Measurements from ENCODE around the gene ERC1. TPM values are rescaled to one million over a fixed set of nuclear protein-coding genes. Genes with fewer than 3 reads are reported as not detected.

Gene ERC1
- total and polyA plus RNA-seq, 2 of the 4 experiments (the other 2 are of a cell fraction), result 11.6 to 25.6 TPM

GRCh38 chr12:1311145-1311544, 320.1 kb downstream of the ERC1 start:
- Histone ChIP-seq H4K20me1 (ENCODE audit: insufficient read depth, low read length) (no peaks in the 10 kb centered on the region), H3K56ac (ENCODE audit: extremely low read depth, insufficient read depth, low read length) (no peak overlapping the region), H3K4me3 (ENCODE audit: insufficient read depth, low read depth, low read length) (no peak overlapping the region), H3K4me2 (ENCODE audit: low read depth, low read length) (no peak overlapping the region), H3K18ac (ENCODE audit: low read depth, low read length) (no peak overlapping the region), H4K8ac (ENCODE audit: low read depth in 2 of 2, low read length in 2 of 2) (no peak overlapping the region), H4K5ac (ENCODE audit: low read depth, low read length) (no peak overlapping the region), H4K91ac (ENCODE audit: insufficient read depth, low read depth, low read length) (no peak overlapping the region), H3K9ac (ENCODE audit: low read depth, low read length) (no peak overlapping the region), H3K79me1 (ENCODE audit: low read depth in 1 of 2, low read length in 2 of 2) (peaks cover 0 to 10% of the 10 kb centered on the region in 2 experiments; a peak in 2 of 4 replicates), H3K4me1 (ENCODE audit: control insufficient read depth, insufficient read depth, low read length) (no peaks in the 10 kb centered on the region; the same call in 1 of the 2 replicates), H3K14ac (replicated peaks; ENCODE audit: low read depth, low read length) (no peak overlapping the region), H2BK5ac (ENCODE audit: low read depth, low read length, poor library complexity, severe bottlenecking) (no peak overlapping the region), H2BK120ac (ENCODE audit: low read depth, low read length) (no peak overlapping the region), H2AK5ac (ENCODE audit: low read depth, low read length) (no peak overlapping the region), H3K27ac (ENCODE audit: insufficient read depth, low read length) (no peak overlapping the region), H2AFZ (replicated peaks; ENCODE audit: low read length, poor library complexity) (no peak overlapping the region), H3K9me1 (ENCODE audit: insufficient read depth, low read length) (no peaks in the 10 kb centered on the region; the same call in 1 of the 2 replicates), H2BK15ac (ENCODE audit: low read depth, low read length) (no peak overlapping the region), H3K27me3 (ENCODE audit: control insufficient read depth, insufficient read depth, low read length) (no peaks in the 10 kb centered on the region), H3K9me3 (ENCODE audit: control insufficient read depth, insufficient read depth, low read length) (peaks cover 2% of the 10 kb centered on the region; the same call in 1 of the 2 replicates), H3K4ac (ENCODE audit: low read depth, low read length) (no peak overlapping the region), H2BK20ac (ENCODE audit: low read depth, low read length) (no peak overlapping the region), H3K36me3 (ENCODE audit: control insufficient read depth, insufficient read depth, low read length) (0 out of 2 replicates have a peak, but pooled peaks cover 1% of the 10 kb centered on the region), H2AK9ac (replicated peaks; ENCODE audit: low read depth, low read length, poor library complexity) (no peak overlapping the region), H3K23ac (ENCODE audit: low read depth, low read length) (no peak overlapping the region)
- no TSS peak for BruUV-seq (replicated peaks)
- DNase-seq, result no peak
- intact Hi-C loops (cut with micrococcal nuclease) (no loop called here), dilution Hi-C loops (cut with HindIII; ENCODE audit: low sequenced_read_pairs, unreplicated experiment) (no loop called here), in situ Hi-C loops (cut with MboI; ENCODE audit: low sequenced_read_pairs) (no loop called here)
- ATAC-seq (ENCODE audit: low read depth), result no peak
- ChIA-PET POLR2A (ENCODE audit: unreplicated experiment) (no interaction called here), CTCF (no interaction called here)
- WGBS, 2 experiments (ENCODE audit: extremely low coverage in 2 of 2, insufficient read length in 1 of 2), result no CpG with 5 or more reads among the region's 1 CpG
- TF ChIP-seq CTCF (conservative IDR thresholded peaks at IDR 0.05; ENCODE audit: low read depth, low read length) (no peak), CEBPB (IDR thresholded peaks at IDR 0.05; ENCODE audit: low read depth, low read length) (no peak), MXI1 (IDR thresholded peaks at IDR 0.05; ENCODE audit: borderline replicate concordance, low read depth, low read length) (no peak), USF2 (IDR thresholded peaks at IDR 0.05; ENCODE audit: low read depth, low read length) (no peak), RAD21 (IDR thresholded peaks at IDR 0.05; ENCODE audit: low read length) (no peak), FOS (IDR thresholded peaks at IDR 0.05; ENCODE audit: low read depth, low read length) (no peak), ELK1 (IDR thresholded peaks at IDR 0.05; ENCODE audit: borderline replicate concordance, low read depth, low read length) (no peak), SMC3 (IDR thresholded peaks at IDR 0.05; ENCODE audit: low read depth, low read length) (no peak), BHLHE40 (IDR thresholded peaks at IDR 0.05; ENCODE audit: low read depth, low read length) (no peak), CHD1 (IDR thresholded peaks at IDR 0.05; ENCODE audit: low read depth, low read length) (no peak), RFX5 (IDR thresholded peaks at IDR 0.05; ENCODE audit: low read depth, low read length) (no peak), RCOR1 (IDR thresholded peaks at IDR 0.05; ENCODE audit: insufficient replicate concordance, low read length) (no peak), POLR2A (IDR thresholded peaks at IDR 0.05; ENCODE audit: low read depth, low read length) (no peak)
